ENCODE data around the gene VSTM2L.

VSTM2L gene

GRCh38 chr20:37969949-37970855 lies 67.3 kb downstream of the VSTM2L start:
- no peak for DNase-seq (ENCODE audit: low read depth)

GRCh38 chr20:37970856-37971245 lies 67.9 kb downstream of the VSTM2L start:
- no peak for DNase-seq (ENCODE audit: low read depth)

GRCh38 chr20:37971561-37972127 lies 68.7 kb downstream of the VSTM2L start:
- no peak for DNase-seq (ENCODE audit: low read depth)

- no peak for DNase-seq (ENCODE audit: low read depth)
Observed at GRCh38 chr20:37972256-37973058, 69.5 kb downstream of the VSTM2L start.

GRCh38 chr20:37973059-37973910 lies 70.4 kb downstream of the VSTM2L start:
- DNase-seq (ENCODE audit: low read depth): no peak

- DNase-seq (ENCODE audit: low read depth): no peak
Observed at GRCh38 chr20:37976887-37977286, 74.0 kb downstream of the VSTM2L start.

- no peak for DNase-seq (ENCODE audit: low read depth)
Observed at GRCh38 chr20:37977338-37977737, 74.4 kb downstream of the VSTM2L start.

GRCh38 chr20:37977786-37978185 lies 74.9 kb downstream of the VSTM2L start:
- DNase-seq (ENCODE audit: low read depth): no peak

GRCh38 chr20:37979021-37979985 lies 76.4 kb downstream of the VSTM2L start:
- DNase-seq (ENCODE audit: low read depth): no peak

GRCh38 chr20:37980383-37980782 lies 77.5 kb downstream of the VSTM2L start:
- DNase-seq (ENCODE audit: low read depth): no peak

- no peak for DNase-seq (ENCODE audit: low read depth)
Observed at GRCh38 chr20:37980876-37981275, 77.9 kb downstream of the VSTM2L start.

GRCh38 chr20:37981568-37981967 lies 78.6 kb downstream of the VSTM2L start:
- no peak for DNase-seq (ENCODE audit: low read depth)

- DNase-seq (ENCODE audit: low read depth): no peak
Observed at GRCh38 chr20:37983286-37983685, 80.4 kb downstream of the VSTM2L start.

- DNase-seq (ENCODE audit: low read depth): no peak
Observed at GRCh38 chr20:37984018-37984785, 81.3 kb downstream of the VSTM2L start.

GRCh38 chr20:37986044-37986858 lies 83.3 kb downstream of the VSTM2L start:
- DNase-seq (ENCODE audit: low read depth): no peak

GRCh38 chr20:37986873-37987601 lies 84.1 kb downstream of the VSTM2L start:
- no peak for DNase-seq (ENCODE audit: low read depth)

GRCh38 chr20:37987602-37988290 lies 84.8 kb downstream of the VSTM2L start:
- DNase-seq (ENCODE audit: low read depth): no peak
